Measurements from ENCODE around the gene SLC25A21.

Gene SLC25A21

DNA sequence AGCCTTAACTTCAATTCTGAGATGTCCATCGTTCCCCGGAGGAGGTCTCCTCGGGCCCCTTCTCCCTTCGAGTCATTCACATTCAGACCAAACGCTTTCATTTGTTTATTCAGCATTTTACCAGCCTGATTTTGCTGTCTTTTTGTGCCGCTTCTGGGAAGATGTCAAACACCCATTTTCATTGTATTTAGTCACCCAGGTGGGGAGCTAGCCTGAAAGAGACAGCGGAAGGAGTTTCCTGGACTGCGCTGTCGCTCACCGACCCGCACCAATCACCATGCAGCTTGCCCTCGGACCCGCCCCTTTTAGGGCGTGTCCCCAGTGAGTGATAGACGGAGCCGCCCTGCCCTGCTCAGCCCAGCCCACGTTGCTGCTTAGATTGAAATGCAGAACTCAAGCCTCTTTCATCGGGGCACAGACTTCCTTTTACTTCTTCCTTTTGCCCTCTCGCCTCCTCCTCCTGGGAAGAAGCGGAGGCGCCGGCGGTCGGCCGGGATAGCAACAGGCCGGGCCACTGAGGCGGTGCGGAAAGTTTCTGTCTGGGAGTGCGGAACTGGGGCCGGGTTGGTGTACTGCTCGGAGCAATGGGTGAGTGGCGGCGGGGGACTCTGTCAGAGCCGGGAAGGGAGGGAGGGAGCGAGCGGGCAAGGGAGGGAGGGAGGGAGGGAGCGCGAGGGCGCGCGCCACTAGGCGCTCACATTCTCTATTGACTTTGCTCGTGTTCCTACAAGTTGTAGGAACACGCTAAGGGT, 510.7 kb downstream of the SLC25A21 start, which contains the start of gene PAX9:
Gene PAX9, plus strand, starts transcription at position 355 of the 752 bp plus-strand sequence. Its CDS starts 230 bp downstream, at position 585.
- no peak for DNase-seq (ENCODE audit: low read depth)

DNA sequence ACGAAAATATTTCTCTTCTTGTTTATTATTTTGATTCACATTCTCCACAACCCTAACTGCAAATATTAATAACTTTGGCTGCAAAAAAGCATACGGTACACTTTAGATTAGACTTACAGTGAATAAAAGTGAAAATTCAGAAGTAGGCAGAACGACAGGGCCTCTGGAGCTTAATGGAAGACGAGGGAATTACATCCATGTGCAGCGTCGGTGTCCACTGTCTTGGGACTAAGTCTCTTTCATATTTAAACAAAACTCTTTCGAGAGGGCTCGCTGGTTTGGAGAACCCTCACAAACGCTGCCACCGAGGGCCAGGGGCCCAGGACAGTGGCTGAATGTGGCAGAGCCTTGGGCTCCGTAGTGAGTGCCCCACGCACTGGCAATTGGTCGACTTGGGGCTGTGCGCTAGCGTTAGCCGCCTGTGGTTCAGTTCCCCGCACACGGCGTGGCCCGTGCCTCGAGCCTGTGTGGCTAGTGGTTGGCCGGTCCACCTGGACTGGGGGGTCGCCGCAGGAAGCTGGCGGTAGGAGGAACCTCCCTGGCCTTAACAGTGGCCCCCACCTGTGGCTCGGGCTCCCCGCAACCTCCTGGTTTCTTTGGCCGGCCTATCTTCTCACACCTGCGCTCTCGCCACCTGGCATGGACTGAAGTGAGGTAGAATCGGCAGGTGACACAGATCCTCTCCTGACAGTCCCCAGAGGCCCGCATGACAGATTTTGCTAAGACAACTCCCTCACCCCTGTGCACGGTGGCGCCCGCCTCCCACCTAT, 511.5 kb downstream of the SLC25A21 start:
- no peak for DNase-seq (ENCODE audit: low read depth)

DNA sequence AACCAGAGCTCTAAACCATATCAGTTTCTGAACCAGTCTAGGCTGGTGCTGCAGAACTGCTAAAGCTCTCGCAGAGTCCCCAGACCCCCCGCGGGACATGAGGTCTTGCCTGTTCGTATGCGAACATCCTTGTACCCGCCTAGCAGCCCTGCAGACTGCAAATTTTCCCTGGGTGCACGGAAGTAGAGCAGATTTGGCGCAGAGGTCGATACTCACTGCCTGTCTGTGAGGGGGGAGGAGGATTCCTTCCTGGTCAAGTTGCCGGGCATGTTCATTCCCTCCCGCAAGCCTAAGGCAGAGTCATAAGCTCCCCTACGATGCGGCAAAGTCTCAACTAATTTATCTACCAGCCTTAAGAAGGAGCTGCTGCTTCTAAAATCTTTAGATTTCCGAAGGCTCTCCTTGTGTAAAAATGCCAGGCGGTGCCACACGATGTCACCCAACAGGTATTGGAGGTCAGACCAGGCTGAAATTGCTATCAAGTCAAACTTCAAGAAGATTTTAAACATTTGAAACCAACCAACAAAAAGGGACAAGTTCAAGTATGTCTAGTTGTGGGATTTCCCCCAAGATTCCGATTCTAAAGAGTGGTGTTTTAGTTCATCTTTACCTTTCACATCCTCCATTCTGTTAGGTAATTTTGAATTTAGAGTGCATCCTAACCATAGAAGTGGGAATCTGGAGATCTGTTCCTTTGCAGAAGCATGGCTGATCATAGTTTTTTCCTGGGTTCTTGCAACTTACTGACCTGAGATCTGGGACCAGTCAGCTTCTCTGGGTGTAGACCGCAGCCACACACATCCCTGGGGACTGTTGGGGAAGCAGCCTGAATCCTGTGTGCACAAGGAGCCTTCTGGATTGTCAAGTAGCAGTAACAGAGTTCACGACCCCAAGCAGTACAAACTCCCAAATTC, 512.3 kb downstream of the SLC25A21 start:
- no peak for DNase-seq (ENCODE audit: low read depth)

DNA sequence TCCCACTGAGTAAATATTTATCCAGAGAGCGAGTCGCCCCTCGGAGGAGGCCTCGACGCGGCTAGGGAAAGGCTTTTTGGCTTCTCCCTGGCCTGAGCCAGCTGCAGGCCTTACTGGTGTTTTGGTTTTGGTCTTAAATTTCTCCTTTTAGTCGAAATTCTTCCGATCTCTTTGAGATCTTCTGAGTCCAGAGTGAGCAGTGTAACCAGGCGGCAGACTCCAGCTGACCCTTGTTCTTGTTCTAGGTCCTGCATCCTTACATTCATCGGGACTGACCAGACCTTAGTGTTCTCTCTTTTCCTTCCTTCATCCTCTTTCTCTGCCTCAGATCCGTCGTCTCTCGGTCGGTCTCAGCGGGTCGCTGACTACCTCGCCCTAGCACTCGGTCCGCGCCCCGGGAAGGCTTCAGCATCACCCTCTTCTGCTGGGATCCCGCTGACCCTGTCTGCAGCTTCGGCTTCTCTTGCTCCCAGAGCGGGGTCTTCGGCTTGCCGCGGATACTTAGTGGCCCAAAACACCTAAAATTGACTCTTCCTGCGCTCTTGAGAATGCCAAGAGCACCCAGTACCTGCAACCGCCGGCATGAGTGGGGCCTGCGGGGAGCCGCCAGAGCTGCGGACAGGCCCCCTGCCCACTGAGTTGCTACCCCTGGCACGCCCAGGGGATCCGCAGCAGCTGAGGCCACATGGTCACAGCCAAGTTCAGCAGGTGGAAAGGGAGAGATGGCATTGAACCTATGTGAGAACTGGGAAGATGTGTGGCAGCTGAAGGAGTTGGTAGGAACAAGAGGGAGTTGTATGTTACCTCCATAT, 513.2 kb downstream of the SLC25A21 start:
- no peak for DNase-seq (ENCODE audit: low read depth)

DNA sequence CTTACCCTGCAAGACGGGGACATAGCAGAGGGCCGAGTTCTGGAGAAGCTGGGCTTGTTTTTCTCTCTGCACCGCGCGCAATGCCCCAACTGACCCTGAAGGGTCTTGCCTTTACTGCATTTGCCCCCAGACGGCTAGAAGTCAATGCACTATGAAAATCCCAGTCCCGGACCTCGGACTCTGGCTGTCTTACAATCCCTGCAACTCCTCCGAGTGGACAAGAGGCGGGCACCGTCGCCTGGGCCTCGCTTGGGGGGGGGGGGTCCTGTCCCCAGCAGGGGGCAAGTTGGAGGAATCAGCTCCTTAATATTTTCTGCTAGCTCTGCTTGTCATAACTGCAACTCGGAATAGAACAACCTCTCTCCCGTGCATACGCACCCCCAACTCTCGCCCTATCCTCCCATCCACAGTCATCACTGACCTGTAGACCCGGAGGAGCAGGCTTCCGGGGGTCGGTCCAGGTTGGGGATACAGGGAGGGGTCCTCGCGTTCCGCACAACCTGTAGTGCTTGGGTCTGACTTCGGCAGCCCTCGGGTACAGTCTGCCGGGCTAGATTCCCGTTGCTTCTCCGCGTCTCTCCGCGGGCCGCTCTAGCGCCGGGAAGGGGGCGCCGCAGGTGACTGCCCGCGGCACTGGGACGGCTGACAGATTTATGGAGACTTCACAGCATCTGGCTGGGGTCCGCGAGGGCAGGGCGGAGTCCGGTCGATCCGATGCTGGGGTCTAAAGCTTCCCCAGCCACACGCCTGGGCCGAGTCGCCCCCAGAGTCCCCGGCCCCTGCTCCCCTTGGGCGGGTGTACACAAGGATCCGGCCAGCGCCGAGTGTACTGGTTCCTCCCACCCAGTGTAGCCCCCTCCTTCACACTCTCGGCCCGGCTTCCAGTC, 514.0 kb downstream of the SLC25A21 start:
- DNase-seq (ENCODE audit: low read depth): no peak

DNA sequence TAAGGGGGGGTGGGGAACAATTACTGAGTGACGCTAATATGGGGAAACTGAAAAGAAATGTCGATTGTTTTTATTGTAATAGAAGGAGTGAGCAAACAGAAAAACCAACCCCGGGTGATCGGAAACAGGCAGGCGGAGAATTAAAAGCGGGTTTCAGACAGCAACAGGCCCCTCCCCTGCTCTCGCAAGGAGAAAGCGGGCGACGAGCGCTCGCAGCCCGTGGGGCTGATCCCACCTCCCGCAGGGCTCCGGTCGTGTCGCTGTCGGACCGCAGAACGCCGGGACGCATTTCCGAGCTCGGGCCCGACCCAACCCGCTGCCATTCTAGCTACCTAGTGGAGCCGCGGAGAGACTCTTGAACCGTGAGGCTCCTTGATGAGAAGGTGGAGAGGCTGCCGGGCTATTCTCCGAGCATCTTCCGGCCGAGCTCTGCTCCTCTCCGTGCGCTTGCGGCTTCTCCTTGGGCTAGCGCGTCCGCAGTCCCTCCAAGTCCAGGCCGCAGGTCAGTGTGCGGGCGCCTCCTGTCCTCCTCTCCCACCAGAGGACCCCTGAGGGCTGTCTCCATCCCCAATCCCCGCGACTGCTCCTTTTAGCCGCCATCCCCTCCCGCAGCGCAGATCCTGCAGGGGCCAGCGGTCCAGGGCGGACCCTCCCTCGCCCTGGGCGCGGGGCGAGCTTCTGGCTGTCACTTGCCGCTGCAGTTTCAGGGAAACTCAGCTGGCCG, 514.8 kb downstream of the SLC25A21 start:
- DNase-seq (ENCODE audit: low read depth): no peak

DNA sequence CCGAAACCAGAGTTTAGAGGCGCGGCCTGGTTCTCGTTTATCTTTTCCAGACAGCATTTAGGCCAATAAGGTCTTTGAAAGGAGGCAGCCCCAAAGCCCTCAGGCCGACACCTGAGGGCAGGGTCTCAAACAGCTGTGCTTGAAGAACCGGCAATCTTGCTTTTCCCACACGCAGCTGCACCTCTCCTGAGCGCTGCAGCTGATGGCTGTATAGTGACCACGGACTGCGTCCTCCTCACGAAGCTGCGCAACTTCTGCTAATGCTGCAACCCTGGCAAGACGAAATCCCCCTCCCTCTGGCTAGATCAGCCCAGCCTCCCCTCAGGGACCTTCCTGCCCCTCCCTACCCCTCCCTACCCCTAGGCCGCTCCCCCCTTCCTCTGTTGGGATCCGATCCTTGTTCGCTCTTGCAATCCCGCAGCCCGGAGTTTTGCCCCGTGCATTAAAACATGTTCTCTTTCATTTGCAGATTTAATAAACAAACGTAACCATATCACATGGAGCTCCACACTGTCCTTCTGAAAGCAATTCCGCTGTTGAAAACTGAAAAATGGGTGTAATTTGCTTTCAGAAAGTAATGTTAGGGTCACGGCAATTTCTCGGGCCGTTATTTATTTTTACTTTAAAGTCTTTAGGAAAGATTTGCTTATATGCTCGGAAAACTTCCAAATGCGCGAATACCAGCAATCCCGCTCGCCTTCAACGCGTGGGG, 515.6 kb downstream of the SLC25A21 start:
- no peak for DNase-seq (ENCODE audit: low read depth)

DNA sequence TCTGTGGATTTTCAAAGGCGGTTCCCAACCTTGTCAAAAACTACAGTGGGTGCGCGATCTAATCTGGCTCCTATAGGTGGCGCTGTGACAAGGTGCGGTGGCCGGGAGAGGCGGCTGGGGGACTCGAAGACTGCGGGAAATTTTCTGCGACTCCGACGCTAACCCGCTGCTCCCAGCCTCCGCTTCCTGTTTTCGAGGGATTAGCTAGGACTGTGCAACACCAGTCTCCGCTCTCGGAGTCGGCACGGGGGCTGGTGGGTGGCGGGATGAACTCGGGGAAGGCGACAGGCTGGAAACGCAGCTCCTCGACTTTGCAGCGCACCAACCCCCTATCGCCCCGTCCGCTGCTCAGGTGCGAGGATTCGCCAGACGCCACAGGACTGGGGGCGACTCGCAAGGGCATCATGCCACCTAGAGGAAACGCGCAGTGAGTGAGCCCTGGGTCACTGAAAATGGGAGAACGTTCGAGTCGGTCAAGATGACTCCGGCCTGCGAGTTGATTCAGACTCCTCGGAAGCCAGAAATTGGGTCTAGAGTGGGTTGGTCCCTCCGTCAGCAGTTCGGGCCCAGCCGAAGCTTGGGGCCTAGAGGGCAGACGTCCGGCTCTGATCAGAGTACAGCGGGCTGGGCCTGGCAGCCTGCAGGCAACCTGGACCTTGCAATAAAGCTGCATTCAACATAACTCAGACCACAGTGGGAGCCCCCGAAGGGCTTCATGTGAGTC, 516.3 kb downstream of the SLC25A21 start:
- no peak for DNase-seq (ENCODE audit: low read depth)

DNA sequence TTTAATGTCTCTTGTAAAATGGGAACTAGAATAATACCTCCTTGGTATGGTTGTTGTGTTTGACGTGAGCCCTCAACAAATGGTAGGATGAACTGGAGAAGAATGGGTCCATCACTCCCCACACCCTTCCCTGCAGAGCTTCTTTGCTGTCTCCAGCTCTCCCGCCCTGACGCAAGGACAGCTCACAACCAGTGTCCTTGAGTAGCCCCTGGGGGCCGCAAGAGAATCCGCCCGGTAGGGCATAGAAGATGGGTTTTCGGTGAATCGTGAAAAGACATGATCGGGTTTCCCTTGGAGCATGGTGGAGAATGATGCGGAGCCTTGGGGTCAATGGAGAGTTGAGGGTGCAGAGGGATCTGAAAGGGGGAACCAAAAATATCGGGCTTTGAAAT, 516.8 kb downstream of the SLC25A21 start:
- no peak for DNase-seq (ENCODE audit: low read depth)

DNA sequence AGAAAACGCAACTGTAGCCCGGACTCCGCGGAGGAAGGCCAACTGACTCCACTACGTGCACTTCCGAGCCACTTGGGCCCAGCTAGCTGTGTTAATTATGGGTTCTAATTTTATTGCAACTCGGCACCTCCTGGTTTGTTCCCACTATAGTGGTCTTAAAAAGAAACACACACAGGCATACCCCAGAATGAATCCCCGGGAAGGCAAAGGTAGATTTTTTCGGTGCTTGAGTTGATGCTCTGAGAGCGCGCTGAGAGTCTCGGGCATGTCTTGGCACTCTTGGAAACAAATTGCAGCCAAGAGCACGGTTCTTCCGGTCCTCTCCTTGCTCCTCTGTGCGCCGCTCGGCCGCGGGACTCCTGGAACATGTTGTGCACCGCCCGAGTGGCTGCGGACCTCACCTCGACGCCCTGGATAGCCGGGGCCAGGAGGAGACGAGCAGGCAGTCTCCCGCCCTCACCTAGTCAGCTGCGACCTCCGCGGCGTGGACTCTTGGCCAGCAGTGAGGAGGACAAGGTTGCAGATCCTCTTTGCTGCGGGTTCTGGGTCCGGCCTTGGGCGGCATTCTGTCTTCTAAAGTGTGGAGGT, 517.5 kb downstream of the SLC25A21 start:
- DNase-seq (ENCODE audit: low read depth): no peak

DNA sequence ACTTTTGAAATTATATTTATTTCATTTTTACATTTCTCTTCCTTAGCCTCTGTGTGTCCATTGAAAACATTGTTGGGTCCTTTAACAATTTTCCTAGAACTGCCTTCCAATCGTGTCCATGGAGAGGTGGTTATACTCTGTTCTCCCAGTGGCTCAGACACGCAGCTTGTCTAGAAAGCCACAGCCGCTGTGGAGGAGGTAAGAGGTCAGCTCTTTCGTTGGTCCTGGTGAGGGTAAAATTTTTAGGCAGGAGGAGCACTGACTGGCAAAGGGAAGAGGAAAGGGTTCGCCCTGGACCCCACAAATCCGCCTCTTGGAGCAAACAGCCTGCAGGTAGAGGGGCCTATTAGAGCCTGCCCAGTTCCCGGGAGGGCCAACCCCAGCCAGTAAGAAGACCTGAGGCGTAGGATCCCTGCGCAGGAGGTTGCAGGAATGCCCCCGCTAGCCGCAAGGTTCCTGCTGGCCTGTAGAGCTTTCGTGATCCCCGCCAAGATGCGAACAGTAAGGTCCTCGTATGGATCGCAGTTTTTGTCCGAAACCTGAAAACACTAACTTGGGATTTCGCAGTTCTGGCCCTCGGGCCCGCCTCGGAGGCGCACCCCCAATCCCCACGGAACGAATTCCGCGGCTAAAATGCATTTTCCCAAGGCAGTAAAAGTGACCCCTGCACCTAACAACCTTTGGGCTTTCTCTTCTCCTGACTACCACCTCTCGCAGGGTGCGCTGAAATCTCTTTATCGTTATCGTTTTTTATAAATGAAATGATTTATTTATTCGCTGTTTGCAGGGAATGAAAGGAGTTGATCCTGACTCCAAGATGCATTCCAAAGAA, 518.2 kb downstream of the SLC25A21 start:
- no peak for DNase-seq (ENCODE audit: low read depth)

DNA sequence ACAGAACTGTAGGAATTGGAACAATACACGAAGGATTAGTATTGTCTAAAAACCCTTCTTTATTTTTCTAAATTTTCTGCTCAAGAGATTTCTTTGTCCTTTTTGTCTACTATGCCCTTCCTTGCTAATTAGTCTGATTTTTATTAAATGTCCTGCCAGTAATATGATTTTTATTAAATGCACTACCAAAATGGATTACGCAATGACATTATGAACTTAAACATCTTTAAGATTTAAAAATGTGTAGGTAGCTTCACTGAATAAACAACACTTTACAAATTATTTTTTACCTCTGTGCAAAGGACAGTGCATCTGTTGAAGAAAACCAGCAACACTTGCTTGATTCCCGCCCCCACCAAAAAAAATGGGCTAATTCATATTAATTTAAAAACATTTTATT, 519.0 kb downstream of the SLC25A21 start:
- DNase-seq (ENCODE audit: low read depth): no peak

DNA sequence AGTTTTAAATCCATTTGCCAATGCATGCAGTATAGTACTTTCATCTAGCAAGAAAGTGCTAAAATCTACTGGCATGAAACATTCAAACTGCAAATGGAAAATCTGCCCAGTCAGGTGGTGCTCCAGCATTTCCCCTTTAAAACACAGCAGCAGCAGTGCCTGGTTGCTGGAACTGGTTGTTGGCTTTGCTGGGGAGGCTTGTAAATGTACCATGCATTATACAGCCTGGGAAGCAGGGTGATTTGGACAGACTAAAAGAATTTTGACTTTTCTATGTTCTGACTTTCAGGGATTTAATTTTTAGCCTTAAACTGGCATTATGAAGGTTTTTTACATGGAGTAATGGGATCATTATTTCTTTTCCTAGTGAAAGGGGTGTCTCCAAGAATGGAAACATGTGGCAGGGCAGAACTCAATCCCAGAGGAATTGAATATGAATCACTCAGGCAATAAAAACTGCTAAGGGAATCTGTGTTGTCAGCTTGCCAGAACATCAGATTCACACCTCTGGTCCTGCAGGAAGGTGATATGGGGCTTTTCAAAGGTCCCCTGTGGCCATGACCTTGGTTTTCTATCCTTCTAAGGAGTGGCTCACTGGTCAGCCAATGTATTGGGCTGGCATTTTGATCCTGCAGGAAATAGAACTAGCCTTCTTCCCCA, 519.7 kb downstream of the SLC25A21 start:
- DNase-seq (ENCODE audit: low read depth): no peak

DNA sequence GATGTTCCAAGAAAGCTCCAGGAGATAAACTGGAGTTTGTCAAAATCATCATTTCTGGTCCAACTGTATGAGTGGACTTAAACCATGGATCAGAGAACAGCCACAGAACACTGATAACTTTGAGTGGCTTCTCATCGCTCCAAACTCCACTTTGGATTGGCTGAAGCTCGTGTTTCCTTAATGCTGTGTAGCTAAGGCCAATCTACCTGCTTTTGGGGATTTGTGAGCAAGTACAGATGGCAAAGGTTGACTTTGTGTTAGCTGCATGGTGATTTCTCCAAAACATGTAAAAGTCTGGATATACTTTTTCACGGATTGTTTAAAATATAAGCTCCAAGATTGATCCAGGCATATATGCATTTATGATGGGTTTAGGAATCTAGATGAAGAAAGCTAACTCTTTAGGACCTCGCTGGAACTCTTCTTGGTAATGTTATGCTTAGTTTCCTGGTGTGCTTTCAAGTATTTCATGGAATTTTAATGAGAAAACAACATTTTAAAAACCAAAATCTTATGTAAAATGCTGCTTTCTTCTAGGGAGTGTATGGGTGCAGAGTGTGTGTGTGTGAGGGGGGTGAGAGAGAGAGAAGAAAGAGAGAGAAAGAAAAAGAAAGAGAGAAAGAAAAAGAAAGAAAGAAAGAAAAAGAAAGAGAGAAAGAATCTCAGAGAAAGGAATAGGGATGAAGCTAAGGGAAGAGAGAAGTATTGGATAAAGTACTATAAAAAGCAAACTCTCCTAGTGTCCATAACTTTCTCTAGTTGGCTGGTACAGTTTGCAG, 522.3 kb downstream of the SLC25A21 start:
- DNase-seq (ENCODE audit: low read depth): no peak

DNA sequence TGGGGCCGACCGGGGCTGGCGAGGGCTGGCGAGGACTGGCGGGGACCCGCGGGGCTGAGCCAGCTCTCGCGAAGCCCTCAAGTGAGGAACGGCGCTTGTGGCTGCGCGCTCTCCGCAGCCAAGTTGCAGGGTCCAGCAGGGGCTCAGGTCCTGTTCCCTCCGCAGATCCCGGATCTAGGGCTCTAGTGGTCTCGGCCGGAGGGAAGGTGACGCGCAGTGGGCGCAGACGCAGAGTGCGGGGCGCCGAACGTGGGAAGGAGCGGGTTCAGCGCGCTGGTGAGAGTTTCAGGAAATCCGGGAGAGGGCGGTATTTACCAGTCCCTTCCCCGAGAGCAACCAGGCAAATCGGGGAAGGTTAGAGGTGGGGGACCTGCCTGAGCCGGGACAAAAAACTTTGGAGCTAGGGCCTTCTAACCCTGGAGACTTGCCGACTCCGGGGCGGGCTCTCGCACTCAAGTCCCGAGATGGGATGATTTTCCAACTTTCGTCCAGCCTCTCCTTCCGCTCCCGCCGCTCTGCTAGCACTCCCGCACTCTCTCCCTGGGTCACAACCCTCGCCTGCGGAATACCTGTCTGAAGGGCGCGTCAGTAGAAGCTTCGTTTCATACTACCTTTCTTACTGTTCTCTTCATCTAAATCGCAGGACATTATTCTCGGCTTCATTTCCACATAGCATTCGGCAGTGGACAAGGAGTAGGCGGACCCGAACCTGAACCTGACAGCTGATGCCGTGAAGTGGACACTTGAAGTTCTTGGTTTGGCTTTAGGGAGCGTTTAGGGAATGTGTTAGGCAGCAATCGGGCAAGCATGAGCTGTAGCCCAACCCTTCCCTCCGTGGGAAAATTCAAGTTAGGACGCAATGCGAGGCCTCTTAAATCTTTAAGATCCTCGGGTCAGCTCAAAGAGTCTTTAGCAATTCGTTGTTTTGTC, 524.3 kb downstream of the SLC25A21 start:
- DNase-seq (ENCODE audit: low read depth): no peak

All from stimulated activated CD8-positive, alpha-beta memory T cell treated with anti-CD3 and anti-CD28 coated beads, Interleukin-15, amount 100 ng/mL, for 1 hour (primary cell).